ENCODE results near the gene CSGALNACT2. TPM values are rescaled to one million over a fixed set of nuclear protein-coding genes. Genes with fewer than 3 reads are reported as not detected.

Gene CSGALNACT2
- total and polyA plus RNA-seq, 2 of the 13 experiments (the other 11 are each of a cell fraction or from before 2014, with no cell fraction given) = 3.3 to 7.1 TPM

DNA sequence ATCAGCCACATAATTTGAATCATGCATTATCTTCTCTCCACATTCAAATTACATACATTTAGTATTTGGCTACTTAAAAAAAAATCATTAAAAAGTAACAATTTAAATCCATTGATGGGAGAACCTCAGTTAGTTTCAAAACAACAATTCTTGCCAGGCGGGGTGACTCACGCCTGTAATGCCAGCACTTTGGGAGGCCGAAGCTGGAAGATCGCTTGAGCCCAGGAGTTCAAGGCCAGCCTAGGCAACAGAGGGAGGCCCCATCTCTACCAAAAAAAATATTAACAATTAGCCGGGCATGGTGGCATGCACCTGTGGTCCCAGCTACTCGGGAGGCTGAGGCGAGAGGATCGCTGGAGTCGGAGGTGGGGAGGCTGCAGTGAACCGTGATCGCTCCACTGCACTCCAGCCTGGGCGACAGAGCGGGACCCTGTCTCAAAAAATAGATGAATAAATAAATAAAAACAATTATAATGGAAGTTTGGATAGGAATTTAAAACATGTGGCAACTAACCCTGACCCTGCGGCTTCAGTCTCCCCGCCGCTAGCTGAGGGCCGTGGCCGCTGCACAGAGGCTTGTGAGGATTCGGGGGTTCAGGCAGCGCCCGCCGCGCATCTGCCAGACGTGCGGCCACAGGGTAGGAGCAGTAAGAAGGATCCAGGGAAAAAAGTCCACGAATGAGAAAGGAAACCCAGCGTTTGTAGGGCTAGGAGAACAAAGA is 1.1 kb upstream of the CSGALNACT2 start (continued):
- TF ChIP-seq, protein P1, sequence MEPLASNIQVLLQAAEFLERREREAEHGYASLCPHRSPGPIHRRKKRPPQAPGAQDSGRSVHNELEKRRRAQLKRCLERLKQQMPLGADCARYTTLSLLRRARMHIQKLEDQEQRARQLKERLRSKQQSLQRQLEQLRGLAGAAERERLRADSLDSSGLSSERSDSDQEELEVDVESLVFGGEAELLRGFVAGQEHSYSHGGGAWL (CRISPR knock-in tag; IDR thresholded peaks at IDR 0.05) = peak; percentile 9; the same call in 1 of the 2 replicates
- TF ChIP-seq SALL1 (CRISPR knock-in tag; IDR thresholded peaks at IDR 0.05) (peak; percentile 23; the same call in 1 of the 2 replicates), SP5 (CRISPR knock-in tag; IDR thresholded peaks at IDR 0.05; ENCODE audit: borderline replicate concordance, low read depth) (no peak), EZH2 (conservative IDR thresholded peaks at IDR 0.05; ENCODE audit: low read depth, low read length) (no peak), EEA1 (CRISPR knock-in tag; IDR thresholded peaks at IDR 0.05; ENCODE audit: borderline replicate concordance) (no peak), CHCHD3 (CRISPR knock-in tag; IDR thresholded peaks at IDR 0.05) (no peak), KMT2B (CRISPR knock-in tag; IDR thresholded peaks at IDR 0.05) (no peak), ZNF121 (CRISPR knock-in tag; IDR thresholded peaks at IDR 0.05) (no peak), ZBTB21 (CRISPR knock-in tag; IDR thresholded peaks at IDR 0.05) (no peak), KAT2B (IDR thresholded peaks at IDR 0.05; ENCODE audit: borderline replicate concordance, low read depth, low read length) (no peak), NFE2L1 (CRISPR knock-in tag; IDR thresholded peaks at IDR 0.05; ENCODE audit: borderline replicate concordance) (no peak), DR1 (CRISPR knock-in tag; IDR thresholded peaks at IDR 0.05) (no peak), HDAC2 (CRISPR knock-in tag; IDR thresholded peaks at IDR 0.05) (no peak), ARNT2 (CRISPR knock-in tag; IDR thresholded peaks at IDR 0.05; ENCODE audit: low read depth) (no peak), SCMH1 (CRISPR knock-in tag; IDR thresholded peaks at IDR 0.05; ENCODE audit: borderline replicate concordance) (no peak), ZNF737 (CRISPR knock-in tag; IDR thresholded peaks at IDR 0.05; ENCODE audit: borderline replicate concordance) (no peak), TEAD2 (CRISPR knock-in tag; IDR thresholded peaks at IDR 0.05) (no peak), KDM1A (CRISPR knock-in tag; IDR thresholded peaks at IDR 0.05) (no peak), GTF3A (CRISPR knock-in tag; conservative IDR thresholded peaks at IDR 0.05) (no peak), ZNF556 (CRISPR knock-in tag; IDR thresholded peaks at IDR 0.05; ENCODE audit: borderline replicate concordance) (no peak), ZNF530 (CRISPR knock-in tag; IDR thresholded peaks at IDR 0.05; ENCODE audit: low read depth) (no peak), EHMT2 (IDR thresholded peaks at IDR 0.05; ENCODE audit: borderline replicate concordance, low read depth, low read length) (no peak)
- TF ChIP-seq, protein P2, sequence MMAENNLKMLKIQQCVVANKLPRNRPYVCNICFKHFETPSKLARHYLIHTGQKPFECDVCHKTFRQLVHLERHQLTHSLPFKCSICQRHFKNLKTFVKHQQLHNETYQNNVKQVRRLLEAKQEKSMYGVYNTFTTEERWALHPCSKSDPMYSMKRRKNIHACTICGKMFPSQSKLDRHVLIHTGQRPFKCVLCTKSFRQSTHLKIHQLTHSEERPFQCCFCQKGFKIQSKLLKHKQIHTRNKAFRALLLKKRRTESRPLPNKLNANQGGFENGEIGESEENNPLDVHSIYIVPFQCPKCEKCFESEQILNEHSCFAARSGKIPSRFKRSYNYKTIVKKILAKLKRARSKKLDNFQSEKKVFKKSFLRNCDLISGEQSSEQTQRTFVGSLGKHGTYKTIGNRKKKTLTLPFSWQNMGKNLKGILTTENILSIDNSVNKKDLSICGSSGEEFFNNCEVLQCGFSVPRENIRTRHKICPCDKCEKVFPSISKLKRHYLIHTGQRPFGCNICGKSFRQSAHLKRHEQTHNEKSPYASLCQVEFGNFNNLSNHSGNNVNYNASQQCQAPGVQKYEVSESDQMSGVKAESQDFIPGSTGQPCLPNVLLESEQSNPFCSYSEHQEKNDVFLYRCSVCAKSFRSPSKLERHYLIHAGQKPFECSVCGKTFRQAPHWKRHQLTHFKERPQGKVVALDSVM (CRISPR knock-in tag; IDR thresholded peaks at IDR 0.05) = peak; percentile 58
- TF ChIP-seq, protein P3, sequence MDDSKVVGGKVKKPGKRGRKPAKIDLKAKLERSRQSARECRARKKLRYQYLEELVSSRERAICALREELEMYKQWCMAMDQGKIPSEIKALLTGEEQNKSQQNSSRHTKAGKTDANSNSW (CRISPR knock-in tag; IDR thresholded peaks at IDR 0.05; ENCODE audit: borderline replicate concordance) = no peak
- TF ChIP-seq, protein P4, sequence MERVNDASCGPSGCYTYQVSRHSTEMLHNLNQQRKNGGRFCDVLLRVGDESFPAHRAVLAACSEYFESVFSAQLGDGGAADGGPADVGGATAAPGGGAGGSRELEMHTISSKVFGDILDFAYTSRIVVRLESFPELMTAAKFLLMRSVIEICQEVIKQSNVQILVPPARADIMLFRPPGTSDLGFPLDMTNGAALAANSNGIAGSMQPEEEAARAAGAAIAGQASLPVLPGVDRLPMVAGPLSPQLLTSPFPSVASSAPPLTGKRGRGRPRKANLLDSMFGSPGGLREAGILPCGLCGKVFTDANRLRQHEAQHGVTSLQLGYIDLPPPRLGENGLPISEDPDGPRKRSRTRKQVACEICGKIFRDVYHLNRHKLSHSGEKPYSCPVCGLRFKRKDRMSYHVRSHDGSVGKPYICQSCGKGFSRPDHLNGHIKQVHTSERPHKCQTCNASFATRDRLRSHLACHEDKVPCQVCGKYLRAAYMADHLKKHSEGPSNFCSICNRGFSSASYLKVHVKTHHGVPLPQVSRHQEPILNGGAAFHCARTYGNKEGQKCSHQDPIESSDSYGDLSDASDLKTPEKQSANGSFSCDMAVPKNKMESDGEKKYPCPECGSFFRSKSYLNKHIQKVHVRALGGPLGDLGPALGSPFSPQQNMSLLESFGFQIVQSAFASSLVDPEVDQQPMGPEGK (CRISPR knock-in tag; IDR thresholded peaks at IDR 0.05) = peak; percentile 18; the same call in 1 of the 2 replicates
- TF ChIP-seq, protein P5, sequence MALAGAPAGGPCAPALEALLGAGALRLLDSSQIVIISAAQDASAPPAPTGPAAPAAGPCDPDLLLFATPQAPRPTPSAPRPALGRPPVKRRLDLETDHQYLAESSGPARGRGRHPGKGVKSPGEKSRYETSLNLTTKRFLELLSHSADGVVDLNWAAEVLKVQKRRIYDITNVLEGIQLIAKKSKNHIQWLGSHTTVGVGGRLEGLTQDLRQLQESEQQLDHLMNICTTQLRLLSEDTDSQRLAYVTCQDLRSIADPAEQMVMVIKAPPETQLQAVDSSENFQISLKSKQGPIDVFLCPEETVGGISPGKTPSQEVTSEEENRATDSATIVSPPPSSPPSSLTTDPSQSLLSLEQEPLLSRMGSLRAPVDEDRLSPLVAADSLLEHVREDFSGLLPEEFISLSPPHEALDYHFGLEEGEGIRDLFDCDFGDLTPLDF (CRISPR knock-in tag; IDR thresholded peaks at IDR 0.05) = no peak

Measured in HepG2 (cell line).